Lower lobe of right lung (tissue), 2 donors: Measurements from ENCODE around the gene TMEM178B. TPM values are rescaled to one million over a fixed set of nuclear protein-coding genes. Genes with fewer than 3 reads are reported as not detected.

Experiments used
- ATAC-seq, 2 donors: fragments of 200-7000 bp; cut with Tn5 transposase; one replicate each; pipeline ENCODE4 v1.9.1; 2020 to 2022; ENCODE audit warnings: mild to moderate bottlenecking in 2 of 2, moderate library complexity in 2 of 2
- DNase-seq: peaks from one replicate; pipeline ENCODE4 v3.0.0-alpha.2; 2020
- H3K27ac ChIP-seq: fragments of 200-600 bp; one replicate; pipeline ENCODE4 v1.8.0; 2022
- H3K27me3 ChIP-seq: fragments of 200-600 bp; one replicate; pipeline ENCODE4 v1.8.0; 2022; ENCODE audit warnings: low read depth
- H3K36me3 ChIP-seq: fragments of 200-600 bp; one replicate; pipeline ENCODE4 v1.8.0; 2022; ENCODE audit warnings: mild to moderate bottlenecking
- H3K4me1 ChIP-seq: fragments of 200-600 bp; one replicate; pipeline ENCODE4 v1.8.0; 2022
- H3K4me3 ChIP-seq: fragments of 200-600 bp; one replicate; pipeline ENCODE4 v1.8.0; 2022; ENCODE audit warnings: mild to moderate bottlenecking
- H3K9me3 ChIP-seq: fragments of 200-600 bp; one replicate; pipeline ENCODE4 v1.8.0; 2022
- CTCF ChIP-seq: fragments of 200-600 bp; IDR thresholded peaks from one replicate; pipeline ENCODE4 v1.8.0; 2022; ENCODE audit warnings: antibody characterized with exemption, mild to moderate bottlenecking
- intact Hi-C: fragments of 100-400 bp; cut with DNase I; formaldehyde crosslinking; loops from one replicate; pipeline ENCODE4 v1.11.0; 2022
- total RNA-seq: library from RNA; stranded (reverse); fragmentation: NEBNext Ultra II Directional; extraction: Animal tissue kit (Norgen Biotek cat#: 25700); gene quantifications from one replicate; pipeline ENCODE4 v1.2.1, GENCODE V29; 2021
- donor health status: DM: no; HTN: yes; CAD: no; lungs with severe emphysema.

Gene TMEM178B
- total RNA-seq, 1 donor from 2014 or later: 0.18 TPM

- DNase-seq (no peak), ATAC-seq (no peak)
- intact Hi-C loops: no loop called here
- peaks cover 5% of the 10 kb centered on the region for H3K27me3 ChIP-seq
- H3K27ac ChIP-seq: no peak overlapping the region
- H3K4me3 ChIP-seq: no peak overlapping the region
- no peak for TF ChIP-seq CTCF
- H3K36me3 ChIP-seq: no peaks in the 10 kb centered on the region
- H3K9me3 ChIP-seq: no peaks in the 10 kb centered on the region
- H3K4me1 ChIP-seq: no peaks in the 10 kb centered on the region
These were observed 128.7 kb downstream of the TMEM178B start for GRCh38 chr7:141202535-141202934.

GRCh38 chr7:141203177-141203576 lies 129.3 kb downstream of the TMEM178B start:
- Histone ChIP-seq H3K4me1 (no peaks in the 10 kb centered on the region), H3K9me3 (no peaks in the 10 kb centered on the region), H3K27me3 (peaks cover 5% of the 10 kb centered on the region), H3K4me3 (no peak overlapping the region), H3K27ac (no peak overlapping the region), H3K36me3 (no peaks in the 10 kb centered on the region)
- no peak for TF ChIP-seq CTCF
- no peak for DNase-seq
- intact Hi-C loops: no loop called here
- no peak for ATAC-seq

GRCh38 chr7:141203586-141203985 lies 129.7 kb downstream of the TMEM178B start:
- no peaks in the 10 kb centered on the region for H3K36me3 ChIP-seq
- TF ChIP-seq CTCF: no peak
- peaks cover 5% of the 10 kb centered on the region for H3K27me3 ChIP-seq
- H3K27ac ChIP-seq: no peak overlapping the region
- no peak for DNase-seq
- no peaks in the 10 kb centered on the region for H3K4me1 ChIP-seq
- no peak overlapping the region for H3K4me3 ChIP-seq
- H3K9me3 ChIP-seq: no peaks in the 10 kb centered on the region
- ATAC-seq: no peak
- intact Hi-C loops: no loop called here

- intact Hi-C loops: no loop called here
- no peak for TF ChIP-seq CTCF
- no peak overlapping the region for H3K27ac ChIP-seq
These were observed 133.8 kb downstream of the TMEM178B start for GRCh38 chr7:141207661-141208060.

GRCh38 chr7:141208539-141208938 lies 134.7 kb downstream of the TMEM178B start:
- intact Hi-C loops: no loop called here
- no peaks in the 10 kb centered on the region for H3K9me3 ChIP-seq
- no peak for DNase-seq
- no peak overlapping the region for H3K27ac ChIP-seq
- no peaks in the 10 kb centered on the region for H3K36me3 ChIP-seq
- no peak overlapping the region for H3K4me3 ChIP-seq
- no peaks in the 10 kb centered on the region for H3K4me1 ChIP-seq
- H3K27me3 ChIP-seq: peaks cover under 1% of the 10 kb centered on the region
- peak in 1 of 2 donors; percentile 70 for ATAC-seq
- TF ChIP-seq CTCF: no peak

More at GRCh38 chr7:141207661-141208060, 133.8 kb downstream of the TMEM178B start:
- H3K4me1 ChIP-seq: no peaks in the 10 kb centered on the region
- H3K9me3 ChIP-seq: no peaks in the 10 kb centered on the region
- peaks cover 5% of the 10 kb centered on the region for H3K27me3 ChIP-seq
- H3K36me3 ChIP-seq: no peaks in the 10 kb centered on the region
- no peak for DNase-seq
- H3K4me3 ChIP-seq: no peak overlapping the region
- no peak for ATAC-seq

- Histone ChIP-seq H3K27me3 (no peaks in the 10 kb centered on the region), H3K4me3 (no peak overlapping the region), H3K36me3 (no peaks in the 10 kb centered on the region), H3K27ac (no peak overlapping the region), H3K9me3 (no peaks in the 10 kb centered on the region), H3K4me1 (no peaks in the 10 kb centered on the region)
- TF ChIP-seq CTCF: no peak
- no peak for DNase-seq
- no peak for ATAC-seq
- intact Hi-C loops: no loop called here
These were observed 135.6 kb downstream of the TMEM178B start for GRCh38 chr7:141209454-141209853.
